Stimulated activated CD4-positive, alpha-beta T cell treated with anti-CD3 and anti-CD28 coated beads, Interleukin-12 subunit alpha, Interleukin-12 subunit beta, amount 100 ng/mL, for 48 hours (primary cell): ENCODE data around the gene CALU.

Experiments
- DNase-seq, 3 donors: peaks; one replicate each; pipeline ENCODE4 v3.0.0-alpha.2; 2020; ENCODE audit warnings: low read depth in 2 of 3, low spot score in 1 of 3

The CALU gene

DNA sequence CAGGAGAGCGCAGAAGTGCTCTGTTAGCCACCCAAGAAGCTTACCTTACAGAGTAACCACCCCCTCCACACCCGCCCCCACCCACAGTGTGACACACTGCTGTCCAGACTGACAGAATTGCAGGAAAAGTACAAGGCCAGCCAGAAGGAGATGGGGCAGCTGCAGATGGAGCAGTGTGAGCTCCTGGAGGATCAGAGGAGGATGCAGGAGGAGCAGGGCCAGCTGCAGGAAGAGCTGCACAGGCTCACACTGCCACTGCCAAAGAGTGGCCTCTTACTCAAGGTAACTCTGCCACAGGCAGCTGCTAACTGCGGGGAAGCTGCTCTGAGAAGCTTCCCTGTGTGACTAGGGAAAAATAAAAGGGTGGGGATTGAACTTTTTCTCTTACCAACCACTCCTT lies 70.2 kb downstream of the CALU start:
- DNase-seq, result no peak

- DNase-seq, result no peak
These were observed 71.3 kb downstream of the CALU start for GRCh38 chr7:128810473-128810872.

DNA sequence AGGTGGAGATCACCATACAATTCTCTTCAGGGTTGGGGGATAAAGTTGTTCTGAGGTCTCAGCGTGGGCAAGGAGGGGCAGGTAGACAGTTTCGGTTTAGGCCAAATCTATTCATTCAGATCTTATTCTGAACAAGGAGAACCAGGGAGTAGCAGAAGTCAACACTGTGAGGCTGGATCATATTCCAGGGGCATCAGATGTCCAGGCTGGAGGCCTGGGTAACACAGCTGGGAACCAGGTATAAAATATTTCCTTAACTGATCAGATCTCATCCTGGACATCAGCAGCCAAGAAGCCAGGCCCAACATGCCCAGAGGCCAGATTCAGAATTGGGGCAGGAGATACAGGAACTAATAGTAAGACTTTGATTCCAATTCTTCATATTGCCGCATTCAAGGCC lies 71.8 kb downstream of the CALU start:
- no peak for DNase-seq

- no peak for DNase-seq
These were observed 72.7 kb downstream of the CALU start for GRCh38 chr7:128811631-128812430.

GRCh38 chr7:128812514-128813168 lies 73.5 kb downstream of the CALU start:
- DNase-seq, result no peak

GRCh38 chr7:128814499-128814898 lies 75.3 kb downstream of the CALU start:
- DNase-seq, result no peak

GRCh38 chr7:128815289-128815942 lies 76.3 kb downstream of the CALU start:
- no peak for DNase-seq

- DNase-seq, result no peak
These were observed 79.5 kb downstream of the CALU start for GRCh38 chr7:128818694-128819093.
